ENCODE results near the gene SLC25A45.

The SLC25A45 gene

DNA sequence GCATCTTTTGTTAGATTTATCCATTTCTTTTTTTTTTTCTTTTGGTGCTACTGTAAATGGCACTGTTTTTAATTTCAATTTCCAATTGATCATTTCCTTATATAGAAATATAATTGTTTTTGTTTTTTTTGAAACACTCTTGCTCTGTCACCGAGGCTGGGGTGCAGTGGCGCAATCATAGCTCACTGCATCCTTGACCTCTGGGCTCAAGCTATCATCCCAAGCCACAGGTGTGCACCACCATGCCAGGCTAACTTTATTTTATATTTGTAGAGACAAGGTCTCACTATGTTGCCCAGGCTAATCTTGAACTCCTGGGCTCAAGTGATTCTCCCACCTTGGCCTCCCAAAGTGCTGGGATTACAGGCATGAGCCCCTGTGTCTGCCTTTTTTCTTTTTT is 20.3 kb upstream of the SLC25A45 start:
- DNase-seq = no peak

DNA sequence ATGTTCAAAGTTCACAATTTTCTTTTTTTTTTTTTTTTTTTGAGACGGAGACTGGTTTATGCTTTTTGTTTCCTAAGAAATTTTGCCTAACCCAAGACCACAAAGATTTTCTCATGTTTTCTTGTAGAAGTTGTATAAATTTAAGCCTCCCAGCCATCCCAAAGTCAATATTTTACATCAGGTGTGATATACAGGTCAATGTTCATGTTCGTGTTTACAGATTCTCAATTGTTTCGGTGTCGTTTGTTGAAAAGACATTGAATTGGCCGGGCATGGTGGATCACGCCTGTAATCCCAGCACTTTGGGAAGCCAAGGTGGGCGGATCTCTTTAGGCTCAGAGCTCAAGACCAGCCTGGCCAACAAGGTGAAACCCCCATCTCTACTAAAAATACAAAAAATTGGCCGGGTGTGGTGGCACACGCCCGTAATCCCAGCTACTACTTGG is 19.4 kb upstream of the SLC25A45 start:
- no peak for DNase-seq

DNA sequence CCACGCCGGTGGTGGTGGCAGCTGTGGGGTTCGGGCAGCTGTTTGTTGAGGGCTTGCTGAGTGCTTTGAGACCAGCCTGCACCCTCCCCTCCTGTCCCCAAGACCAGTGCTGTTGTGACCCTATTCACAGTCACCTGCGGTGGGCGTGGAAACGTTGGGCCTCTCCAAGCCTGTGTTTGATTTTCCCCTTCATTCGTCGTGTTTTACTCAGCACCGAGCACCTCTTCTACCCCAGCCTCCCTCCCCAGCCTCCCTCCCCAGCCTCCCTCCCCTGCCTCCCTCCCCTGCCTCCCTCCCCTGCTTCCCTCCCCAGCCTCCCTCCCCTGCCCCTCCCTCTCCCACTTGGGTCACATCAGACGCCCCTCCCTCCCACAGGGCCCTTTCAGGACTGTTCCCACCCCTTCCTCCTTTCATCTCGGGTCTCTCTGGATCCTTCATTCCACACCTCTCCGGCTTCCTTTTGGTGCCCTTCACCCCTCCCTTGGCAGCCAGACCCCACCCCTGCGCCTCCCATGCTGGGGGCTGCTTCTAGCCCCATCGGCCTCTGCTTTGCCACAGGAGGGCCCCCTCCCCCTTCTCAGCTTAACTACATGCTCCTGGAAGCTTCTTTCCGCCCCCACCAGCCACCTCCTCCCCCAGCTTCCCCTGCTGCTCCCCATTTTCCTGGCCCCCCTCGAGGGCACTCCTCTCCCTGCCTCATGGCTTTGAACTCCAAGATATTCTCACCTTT is 18.8 kb upstream of the SLC25A45 start:
- DNase-seq = no peak

DNA sequence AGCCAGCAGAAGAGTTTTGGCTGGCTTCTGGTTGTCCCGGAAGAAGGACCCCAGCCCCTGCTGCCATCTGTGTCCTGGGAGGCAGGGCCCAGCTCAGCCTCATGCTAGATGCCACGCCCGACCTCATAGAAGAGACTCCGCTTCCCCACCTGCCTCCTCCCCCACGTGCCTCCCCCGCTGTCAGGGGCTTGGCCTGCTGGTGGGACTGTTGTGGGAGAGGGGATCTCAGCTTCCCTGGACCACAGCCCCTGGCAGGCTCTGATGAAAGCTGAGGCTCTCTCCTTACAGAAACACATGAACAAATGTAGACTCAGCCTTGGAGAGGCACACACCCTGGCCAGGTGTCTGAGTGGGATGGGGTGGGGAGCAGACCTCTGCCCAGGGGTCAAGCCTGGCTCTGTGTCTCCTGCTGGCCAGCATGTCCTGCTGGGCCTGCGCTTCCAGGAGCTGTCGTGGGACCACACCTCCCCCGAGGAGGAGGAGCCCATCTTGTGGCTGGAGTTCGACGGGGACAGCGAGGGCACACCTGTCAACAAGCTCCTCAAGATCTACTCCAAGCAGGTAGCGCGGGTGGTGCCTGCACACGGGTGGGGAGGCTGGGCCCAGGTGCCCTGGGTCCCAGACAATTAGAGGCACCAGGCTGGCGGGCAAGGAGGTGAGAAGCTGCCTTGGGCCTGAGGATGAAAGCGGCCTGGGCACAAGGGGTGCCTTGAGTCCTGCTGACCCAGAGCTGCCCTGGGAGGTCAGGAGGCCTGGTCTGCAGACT is 18.0 kb upstream of the SLC25A45 start:
- no peak for DNase-seq

DNA sequence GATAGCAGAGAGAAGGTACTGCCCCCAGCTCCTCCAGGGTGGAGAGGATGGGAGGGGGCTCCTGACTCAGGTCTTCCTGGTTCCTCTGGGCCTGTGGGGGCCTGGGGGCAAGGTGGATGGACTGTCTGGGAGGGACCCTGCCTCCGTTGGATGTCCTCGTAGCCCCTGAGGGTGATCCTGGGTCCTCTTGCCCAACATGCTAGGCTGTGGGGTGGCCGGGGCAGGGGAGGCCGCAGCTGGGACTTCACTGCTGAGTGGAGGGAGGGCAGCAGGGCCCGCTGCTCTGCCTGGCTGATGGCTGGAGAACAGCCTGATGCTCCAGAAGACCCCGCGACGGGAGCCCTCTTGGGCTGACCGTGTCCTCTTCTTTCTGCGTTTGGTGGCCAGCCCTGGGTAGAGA is 17.4 kb upstream of the SLC25A45 start:
- no peak for DNase-seq

DNA sequence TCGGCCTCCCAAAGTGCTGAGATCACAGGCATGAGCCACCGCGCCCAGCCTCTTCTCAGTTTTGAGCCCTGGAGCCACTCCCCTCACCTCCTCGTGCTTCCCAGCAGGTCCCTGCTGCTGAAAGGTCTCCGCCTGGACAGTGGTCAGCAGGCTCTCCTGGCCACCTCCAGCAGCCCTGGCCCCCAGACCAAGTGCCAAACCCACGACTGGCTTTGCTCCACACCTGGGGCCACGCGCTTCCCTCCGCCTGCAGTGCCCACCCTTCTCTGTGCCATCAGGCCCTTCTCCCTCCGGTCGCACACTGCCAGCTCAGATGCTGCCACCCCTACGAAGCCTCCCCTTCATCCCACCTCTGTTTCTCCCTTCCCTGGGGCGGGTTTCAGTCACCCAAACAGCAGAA is 16.8 kb upstream of the SLC25A45 start:
- DNase-seq = no peak

DNA sequence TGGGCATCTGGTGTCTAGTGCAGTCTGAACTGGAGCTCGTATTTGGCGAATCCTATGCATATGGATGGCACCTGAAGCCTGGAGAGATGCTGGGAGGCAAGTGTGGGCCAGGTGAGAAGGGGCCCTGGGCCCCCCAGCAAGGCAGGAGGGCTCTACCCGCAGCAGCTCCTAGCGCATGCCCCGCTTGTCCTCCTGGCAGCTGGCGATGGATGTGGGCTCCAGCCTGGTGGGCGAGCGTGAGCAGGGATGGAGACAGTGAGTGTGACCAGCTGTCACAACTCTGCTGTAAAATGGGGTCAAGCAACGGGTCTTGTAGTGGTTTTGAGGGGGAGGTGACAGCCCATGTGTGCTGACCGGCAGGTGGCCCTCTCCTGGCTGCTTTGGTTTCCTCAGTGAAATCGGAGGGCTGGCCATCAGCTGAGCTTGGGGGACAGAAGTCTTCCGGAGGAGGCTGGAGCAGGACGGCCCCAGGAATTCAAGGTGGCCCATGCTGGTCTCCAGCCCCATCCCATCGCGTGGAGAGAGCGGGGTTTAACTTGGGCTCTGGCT is 16.0 kb upstream of the SLC25A45 start:
- no peak for DNase-seq

DNA sequence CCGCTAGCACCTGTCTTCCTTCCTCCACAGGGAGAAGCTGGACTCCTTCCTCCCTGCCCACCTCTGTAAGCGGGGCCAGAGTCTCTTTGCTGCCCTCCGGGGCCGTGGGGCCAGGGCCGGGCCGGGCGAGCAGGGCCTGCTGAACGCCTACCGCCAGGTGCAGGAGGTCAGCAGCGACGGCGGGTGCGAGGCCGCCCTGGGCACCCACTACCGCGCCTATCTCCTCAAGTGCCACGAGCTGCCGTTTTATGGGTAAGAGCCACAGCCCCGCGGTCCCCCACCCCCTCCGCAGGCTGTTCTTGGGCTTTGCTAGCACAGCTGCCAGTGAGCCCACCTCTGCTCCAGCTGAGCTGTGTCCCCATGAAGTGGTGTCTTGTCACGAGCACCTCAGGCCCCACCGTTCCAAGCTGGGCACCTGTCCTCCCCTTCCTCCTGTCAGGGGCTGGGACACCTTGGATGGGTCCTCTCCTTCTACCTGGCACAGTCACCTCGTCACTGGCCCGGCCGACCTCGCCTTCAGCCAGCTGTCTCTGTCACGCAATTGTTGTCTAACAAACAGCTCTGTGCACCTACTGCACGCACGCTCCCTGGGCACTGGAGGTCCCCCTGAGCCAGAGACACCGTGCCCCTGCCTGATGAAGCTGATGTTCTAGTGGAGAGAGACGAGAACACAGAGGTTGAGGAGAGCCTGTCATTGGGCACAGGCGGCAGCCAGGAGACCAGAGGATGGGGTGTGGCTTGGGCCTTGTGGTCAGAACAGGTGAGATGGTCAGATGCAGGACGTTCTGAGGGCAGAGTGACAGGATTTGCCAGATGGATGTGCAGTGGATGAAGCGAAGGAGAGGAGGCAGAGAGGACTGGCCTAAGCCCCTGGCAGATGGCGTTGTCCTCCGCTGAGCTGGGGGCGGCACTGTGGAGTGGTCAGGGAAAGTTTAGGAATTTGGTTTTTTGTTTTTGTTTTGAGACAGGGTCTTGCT is 14.6 kb upstream of the SLC25A45 start:
- no peak for DNase-seq

DNA sequence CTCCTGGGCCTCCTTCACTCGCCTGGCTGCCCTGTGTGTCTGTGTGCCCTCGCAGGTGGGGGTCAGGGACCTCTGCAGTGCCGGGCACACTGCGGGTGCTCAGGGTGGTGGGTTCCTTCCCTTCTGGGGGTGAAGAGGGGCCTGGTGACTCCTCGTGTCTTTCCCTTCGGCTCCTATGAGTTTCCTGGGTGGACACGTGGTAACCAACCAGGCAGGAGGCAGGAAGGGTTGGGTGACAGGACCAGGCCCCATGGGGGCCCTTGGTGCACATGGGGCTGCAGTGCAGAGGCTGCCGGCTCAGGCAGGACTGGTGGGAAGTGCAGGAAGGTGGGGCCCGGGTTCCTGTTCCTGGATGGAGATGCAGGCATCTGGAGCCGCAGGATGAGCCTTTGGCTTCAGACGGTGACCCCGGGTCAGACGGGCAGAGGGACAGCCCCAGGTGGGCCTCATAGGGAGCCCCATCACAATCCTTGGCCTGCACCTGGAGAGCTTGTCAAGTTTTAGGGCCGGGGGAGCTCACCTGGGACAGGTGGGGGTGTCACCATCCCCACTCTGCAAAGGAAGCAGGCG is 13.6 kb upstream of the SLC25A45 start:
- no peak for DNase-seq

DNA sequence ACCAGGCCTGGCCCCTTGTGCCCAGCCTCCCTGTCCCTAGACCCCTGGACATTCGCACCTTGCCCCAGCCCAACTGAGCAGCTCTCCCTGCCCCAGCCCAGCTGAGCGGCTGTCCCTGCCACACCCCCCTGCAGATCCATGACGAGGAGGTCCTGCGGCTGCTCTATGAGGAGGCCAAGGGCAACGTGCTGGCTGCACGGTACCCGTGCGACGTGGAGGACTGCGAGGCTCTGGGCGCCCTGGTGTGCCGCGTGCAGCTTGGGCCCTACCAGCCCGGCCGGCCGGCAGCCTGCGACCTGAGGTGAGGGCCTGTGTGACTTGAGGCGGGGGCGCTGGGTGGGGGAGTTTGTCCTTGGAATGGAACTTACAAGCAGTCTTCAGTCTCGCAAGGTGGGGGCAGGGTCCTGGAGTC is 11.7 kb upstream of the SLC25A45 start:
- DNase-seq = no peak

DNA sequence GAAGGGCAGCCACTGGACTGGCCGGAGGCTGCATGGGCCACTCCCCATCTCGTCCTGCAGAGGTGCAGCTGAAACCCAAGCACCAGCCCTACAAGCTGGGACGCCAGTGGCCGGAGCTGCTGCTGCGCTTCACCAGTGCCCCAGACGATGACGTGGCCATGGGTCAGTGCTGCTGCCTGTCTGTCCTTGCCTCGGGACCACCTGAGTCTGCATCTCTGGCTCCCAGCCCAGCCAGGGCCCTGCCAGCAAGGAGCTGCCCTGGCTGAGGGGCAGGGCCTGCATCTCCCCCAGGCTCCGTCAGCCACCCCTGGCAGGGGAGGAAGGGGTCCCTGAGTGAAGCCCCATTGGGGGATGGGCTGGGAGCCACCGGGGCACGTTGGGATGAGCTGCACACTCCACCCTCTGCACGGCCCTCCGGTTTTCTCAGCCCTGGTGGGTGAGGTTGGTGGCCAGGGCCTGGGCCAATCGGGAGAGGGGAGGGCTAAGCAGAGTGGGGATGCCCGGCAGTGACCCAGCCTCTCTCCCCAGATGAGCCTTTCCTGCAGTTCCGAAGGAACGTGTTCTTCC is 11.2 kb upstream of the SLC25A45 start:
- no peak for DNase-seq

DNA sequence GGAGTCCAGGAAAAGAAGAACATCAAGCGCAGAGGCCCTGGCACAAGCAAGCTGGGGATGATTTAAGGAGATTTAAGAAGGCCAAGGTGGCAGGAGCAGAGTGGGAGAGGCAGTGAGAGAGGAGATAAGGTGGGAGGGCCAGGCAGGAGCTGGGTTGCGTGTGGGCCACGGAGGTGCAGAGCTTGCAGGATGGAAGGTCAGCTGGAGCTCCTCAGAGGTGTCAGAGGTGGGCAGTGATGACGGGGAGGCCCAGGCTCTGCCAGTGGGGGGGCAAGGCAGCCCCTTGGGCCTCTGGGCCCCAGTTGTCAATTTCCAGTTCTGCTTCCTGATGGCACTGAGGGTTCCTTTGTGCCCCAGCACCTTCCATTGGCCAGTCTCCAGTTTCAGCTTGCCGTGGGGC is 10.5 kb upstream of the SLC25A45 start:
- DNase-seq = no peak

DNA sequence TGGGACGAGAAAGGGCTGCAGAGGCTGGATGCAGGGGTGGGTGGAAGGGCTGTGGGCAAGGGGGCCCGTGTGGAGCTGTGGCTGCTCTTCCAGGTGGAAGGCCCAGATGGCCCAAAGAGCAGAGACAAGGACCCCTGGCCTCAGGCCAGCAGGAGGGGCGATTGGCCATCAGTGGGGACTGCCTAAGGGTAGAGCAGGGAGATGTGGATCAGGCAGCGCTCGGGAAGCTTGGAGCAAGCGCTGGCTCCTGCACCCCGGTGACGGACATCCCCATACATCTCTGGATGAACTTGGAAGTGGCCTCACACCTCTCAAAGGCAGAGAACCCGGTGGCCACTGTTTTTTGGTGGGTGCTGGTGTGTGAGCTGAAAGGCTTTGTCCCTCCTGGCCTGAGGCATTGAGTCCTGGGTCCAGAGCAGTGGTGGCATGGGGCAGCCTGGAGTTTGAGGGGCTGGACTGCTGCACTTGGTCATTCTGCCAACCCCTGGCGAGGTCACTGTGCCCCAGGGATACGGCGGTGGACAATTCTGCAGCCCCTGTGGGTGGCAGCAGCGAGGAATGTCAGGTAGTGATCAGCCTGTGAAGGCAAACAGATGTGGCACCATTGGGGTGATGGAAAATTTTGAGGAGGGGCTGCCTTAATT is 9.9 kb upstream of the SLC25A45 start:
- no peak for DNase-seq

DNA sequence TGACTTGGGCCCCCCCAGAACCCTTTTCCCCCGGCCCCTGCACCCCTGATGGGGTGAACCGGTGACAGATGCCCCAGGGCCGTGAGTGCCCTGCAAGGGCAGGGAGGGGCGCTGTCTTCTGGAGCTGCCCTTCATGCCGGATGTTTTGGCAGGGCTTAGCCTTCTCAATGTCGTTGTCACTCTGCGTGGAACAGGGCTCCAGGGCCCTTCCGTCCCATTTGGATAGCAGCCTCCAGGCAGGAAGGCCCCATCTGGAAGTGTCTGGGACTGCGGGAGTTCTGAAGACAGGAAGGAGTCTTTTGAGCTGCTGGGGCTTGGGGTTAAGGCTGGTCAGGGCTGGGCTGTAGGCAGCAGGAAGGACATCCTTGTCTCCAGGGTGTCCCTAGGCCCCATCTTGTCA is 8.6 kb upstream of the SLC25A45 start:
- no peak for DNase-seq

DNA sequence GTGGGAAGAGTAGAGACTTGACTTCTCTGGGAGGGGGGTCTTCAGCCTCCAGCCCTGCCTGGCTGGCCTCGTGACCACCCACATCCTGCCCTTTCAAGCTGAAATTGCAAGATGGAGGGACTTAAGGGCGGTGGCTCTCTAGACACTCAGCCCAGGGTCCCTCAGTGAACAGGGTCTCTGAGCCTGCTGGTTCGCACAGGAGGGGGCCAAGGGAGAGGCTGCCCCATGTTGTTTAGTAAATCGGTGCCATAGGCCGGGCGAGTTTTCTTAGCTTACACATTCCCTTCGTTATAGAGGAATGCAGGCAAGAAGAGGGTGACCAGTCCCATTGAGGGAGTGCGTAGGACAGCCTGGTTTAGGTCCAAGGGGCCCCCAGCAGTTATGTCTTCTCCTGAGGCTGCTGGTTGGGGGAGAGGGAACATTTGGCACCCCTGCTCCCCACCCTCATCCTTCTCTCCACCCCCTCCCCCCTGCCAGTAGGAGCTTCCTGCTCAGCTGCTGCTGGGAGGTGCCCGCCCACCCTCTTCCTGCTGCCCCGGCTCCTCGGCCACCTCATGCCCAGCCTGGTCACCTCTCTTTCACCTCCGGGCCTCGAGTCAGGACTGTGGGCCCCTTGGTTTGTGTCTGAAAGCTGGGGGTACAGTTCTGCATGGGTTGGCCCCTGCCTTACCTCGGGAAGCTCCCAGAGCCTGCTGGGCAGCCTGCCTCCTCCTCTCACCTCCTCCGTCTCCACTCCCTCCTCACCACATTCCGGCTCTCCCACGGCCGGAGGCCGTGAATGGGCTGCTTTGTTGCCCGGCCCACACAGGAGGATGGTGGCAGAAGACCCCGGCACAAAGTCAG is 7.9 kb upstream of the SLC25A45 start:
- no peak for DNase-seq

DNA sequence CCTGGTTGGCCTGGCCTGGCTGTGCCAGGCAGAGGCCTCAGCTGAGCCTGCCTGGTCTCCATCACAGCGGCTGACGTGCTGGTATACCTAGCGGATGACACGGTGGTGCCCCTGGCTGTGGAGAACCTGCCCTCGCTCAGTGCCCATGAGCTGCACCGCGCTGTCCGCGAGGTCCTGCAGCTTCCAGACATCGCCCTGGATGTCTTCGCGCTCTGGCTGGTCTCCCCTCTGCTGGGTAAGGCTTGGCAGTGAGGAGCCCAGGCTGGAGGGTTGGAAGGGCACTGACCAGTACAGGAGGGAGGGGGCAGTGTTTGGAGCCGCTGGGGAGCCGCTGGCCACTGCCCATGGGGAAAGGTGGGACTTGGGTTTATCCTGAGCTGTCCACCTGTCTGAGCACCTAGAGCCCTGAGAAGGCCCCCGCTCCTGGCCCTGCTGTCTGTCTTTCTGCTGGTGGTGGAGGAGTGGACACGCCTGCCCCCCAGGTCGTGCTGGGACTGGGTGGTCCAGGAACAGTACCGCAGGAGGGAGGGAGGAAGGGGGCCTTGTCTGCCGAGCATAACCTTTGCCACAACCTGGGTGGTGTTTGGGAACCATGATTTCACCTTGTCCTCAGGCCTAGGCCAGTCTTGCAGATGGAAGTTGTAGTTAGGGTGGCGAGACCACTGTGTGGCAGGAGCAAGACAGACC is 7.0 kb upstream of the SLC25A45 start:
- DNase-seq = no peak

DNA sequence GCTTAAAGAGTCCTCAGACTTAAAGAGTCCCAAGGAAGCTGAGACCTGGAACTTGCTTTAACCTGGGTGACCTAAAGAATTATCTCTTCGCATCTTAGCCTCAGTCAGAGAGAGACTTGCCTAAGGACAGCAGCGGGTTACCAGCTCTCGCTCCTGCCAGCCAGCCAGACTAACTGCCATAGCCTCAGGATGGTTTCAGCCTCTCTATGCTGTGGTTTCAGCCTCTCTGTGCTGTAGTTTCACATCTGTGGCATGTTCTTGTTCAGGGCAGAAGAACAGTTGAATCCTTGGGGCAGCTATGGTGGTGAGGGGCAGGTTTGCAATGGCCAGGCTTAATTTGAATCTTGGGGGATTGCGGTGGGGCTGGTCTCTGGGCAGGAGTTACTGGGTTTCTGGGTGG is 6.3 kb upstream of the SLC25A45 start:
- no peak for DNase-seq

DNA sequence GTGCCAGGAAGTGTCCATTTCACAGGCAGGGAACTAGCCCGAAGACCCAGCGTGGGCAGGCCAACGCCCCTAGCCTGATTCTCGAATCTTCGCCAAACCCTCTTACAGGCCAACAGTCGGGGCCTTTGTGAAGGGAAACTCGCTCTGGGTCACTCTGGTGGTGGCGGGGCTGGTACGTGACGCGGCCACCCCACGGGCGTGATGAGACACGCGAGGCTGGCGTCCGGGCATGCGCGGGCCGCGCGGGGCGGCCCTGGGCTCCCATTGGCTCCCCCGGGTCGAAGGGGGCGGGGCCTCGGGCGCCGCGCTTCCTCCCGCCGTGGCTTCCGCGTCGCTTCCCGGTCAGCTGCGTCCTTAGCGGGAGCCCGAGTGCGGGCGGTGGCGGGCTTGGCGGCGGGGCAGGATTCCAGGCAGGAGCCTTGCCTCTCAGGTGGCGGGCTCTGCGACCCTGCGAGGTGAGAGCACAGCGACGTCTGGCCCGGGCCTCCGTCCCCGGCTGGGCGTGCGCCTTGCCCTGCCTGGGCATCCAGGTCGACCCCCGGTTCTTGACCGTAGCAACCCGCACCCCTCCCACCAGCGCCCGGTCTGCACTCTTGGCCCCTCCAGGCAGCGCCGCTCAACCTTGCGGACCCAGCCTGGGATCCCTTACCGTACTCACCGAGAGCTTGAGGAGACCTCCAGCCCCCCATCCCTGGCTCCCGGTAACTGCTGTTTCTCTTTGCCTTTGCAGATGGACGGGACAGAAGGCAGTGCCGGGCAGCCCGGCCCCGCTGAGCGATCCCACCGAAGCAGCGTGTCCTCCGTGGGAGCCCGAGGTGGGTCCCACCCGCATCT is 4.1 kb upstream of the SLC25A45 start, which contains the start of gene FRMD8:
FRMD8 (plus strand) TSS at position 331 of the 834 bp plus-strand sequence; CDS start at position 731, 400 bp downstream.
- peak; percentile 51 to 77 for DNase-seq

DNA sequence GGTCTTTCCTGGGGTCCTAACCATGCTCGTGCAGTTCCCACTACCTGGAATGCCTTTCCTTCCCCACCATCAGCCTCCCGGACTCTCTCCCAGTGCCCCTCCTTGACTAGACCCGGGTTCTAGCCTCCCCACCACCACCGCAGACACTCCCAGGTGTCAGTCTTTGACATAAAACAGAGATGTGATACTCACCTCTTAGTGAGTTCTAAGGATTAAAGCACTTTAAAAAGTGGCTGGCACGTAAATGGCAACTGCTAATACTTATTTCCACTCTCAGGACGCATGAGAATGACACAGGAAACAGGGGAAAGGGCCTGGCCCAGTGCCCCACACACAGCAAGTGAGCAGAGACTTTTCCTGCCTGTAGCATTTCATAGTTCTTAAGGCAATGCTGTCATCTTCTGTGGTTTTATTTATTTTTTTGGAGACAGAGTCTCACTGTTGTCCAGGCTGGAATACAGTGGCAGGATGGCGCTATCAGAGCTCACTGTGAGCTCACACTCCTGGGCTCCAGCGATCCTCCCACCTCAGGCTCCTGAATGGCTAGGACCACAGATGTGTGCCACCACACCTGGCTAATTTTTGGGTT is 1.9 kb upstream of the SLC25A45 start:
- peak in 1 of 2 donors; percentile 42 for DNase-seq

Data from bone marrow (tissue), 2 donors.